Medulla oblongata (tissue), 1 donor: ENCODE results near the gene ZIM2.
"Not testable (repeated sequence)": the region's sequence is repeated elsewhere in the genome, so short reads cannot be mapped to it uniquely, and the experiment has no call there.

Experiments
- DNase-seq: peaks from one replicate; pipeline ENCODE4 v3.0.0-alpha.2; 2015; ENCODE audit errors: extremely low spot score

The ZIM2 gene

DNA sequence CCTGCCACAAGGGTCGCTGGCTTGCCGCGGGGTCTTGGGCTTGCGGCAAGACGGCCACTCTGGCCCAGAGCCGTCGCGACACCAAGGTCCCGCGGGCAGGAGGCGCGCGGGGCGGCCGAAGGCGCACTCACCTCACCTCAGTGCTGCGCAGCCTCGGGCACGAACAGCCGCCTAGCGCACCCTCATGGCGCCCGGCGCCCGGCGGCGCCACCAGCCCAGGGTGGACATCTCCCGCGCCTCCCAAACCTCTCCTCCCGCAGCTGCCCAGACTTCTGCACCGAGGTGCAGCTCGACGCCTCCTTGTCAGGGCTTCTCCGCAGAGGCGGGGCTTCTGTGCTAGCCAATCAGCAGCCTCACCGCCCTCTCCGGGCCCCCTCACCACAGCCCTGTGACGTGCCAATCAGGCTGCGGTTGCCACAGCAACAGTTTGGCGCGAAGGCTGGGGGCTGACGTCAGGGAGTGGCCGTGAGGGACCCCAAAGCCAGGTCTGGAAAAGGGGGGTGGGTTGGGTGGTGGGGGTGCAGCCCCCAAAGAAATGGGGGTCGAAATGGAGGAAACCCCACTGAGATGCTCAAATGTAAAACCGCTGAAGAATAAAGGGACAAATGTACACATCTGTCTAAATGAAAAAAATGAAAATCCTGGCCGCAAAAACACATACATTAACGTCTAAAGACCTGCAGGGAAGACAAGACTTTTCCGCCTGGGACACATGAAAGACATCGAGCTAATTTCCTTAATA lies at the start of gene ZIM2, which contains the start of gene PEG3:
TSS of gene ZIM2 (minus strand) at position 276 of the 742 bp plus-strand sequence. CDS start 16,449 bp downstream, outside the sequence.
TSS of gene PEG3 (minus strand) at position 276 of the 742 bp plus-strand sequence. CDS start 16,071 bp downstream, outside the sequence.
- peak; percentile 82 for DNase-seq

DNA sequence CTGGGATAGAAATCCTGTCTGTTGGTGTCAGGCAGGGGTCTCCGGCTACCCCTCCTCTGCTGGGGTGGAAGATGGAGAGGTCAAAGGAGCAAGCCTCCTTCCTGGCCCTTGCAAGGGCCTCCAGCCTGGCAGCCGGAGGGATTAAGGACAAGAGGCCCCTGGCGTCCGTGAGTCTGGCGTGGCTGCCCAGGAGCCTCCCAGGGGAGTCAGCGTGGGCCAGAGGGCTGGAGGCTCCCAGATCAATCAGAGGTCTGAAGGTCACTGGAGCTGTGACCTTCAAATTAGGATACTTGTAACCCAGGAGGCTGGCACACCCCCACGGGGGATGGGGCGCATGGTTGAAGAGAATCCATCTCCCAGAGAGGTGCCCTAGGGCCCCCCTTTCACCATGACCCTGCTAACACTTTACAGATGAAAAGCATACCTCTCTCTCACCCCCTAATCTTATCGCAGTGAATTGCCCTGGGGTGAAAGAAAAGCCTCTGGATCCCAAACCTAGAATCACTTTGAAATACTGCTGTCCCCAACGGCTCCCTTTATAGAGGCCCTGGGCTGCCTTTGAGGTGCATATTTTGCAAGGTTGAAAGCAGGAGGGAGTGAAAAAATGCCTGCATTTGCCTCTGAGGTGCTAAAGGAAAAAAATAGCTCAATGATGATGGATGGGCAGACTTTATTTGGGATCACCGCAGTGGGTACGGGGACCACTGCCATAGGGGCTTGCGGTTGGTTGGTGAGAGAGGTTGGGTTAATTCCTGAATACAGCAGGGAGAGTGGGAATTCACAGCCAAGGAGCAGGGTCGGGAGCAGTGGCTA lies 44.9 kb upstream of the ZIM2 start:
- no peak for DNase-seq

DNA sequence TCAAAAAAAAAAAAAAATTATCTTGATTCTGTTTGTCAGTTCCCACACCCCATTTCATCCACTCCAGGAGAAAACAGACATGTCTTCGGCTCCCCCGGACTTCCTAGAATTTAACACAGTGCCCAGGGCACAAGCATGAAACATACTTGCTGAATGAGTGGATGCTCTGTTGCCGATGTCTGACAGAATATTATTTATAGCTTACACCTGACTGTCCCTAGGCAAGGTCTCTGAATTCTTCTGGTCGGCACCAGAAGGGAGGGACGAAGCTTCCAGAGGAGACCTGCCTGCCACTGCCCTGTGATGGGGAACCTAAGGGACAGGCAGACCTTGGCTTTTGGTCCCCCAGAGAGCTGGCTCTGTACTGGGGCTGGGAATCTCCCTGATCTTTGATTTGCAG lies 43.9 kb upstream of the ZIM2 start:
- no peak for DNase-seq

DNA sequence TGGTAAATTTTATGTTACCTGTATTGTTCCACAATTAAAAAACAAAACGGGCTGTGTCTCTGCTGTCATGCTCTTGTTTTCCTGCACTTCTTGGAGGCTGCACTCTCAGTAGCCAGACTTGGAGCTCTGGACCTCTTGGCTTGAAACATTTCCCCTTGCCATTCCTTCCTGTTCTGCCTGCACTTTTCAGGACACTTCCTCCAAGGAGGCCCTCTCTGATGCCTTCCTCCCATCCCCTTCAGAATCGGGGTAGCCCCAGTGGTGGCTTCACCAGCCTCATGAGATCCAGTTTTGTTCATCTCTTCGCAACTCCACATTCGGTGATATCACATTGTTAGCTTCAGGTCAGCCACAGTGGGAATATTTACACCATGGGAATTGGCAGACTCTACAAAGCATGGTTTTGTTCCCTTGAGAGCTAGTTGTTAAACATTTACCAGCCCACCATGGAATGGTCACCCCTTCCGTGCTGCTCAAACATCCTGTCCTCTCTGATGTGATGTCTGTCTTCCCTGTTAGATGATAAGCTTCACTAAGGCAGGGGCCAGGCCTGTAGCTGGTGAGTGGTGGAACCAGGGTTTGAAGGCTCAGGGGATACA lies 40.2 kb upstream of the ZIM2 start:
- DNase-seq = no peak

DNA sequence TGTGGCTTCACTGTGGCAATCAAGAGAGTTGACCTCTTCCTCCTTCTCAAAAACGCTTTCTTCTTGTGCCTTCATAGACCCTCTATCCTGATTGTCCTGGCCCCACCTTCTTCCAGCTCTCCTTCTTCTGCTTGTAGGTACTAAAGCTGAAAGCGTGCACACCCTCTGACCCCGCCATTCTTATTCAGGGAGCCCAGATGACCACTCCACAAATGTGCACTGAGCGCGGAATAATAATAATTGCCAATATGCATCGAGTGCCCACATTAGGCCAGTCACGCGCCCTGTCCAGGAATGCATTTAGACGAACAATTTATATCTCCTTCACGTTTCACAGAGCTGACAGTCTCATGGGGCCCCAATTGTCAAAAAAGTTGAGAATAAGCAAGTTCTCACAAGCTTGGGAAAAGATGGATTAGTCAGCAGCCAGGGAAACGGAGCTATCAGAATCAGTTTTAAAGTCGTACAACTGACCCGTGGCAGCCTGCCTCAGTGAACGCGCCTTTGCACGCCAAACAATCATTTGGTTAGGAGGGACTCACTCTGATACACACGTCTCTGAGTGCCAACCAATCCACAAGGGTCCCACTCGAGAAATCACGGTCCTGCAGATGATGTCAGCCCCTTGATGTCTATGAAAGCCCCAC lies 36.7 kb upstream of the ZIM2 start:
- no peak for DNase-seq

DNA sequence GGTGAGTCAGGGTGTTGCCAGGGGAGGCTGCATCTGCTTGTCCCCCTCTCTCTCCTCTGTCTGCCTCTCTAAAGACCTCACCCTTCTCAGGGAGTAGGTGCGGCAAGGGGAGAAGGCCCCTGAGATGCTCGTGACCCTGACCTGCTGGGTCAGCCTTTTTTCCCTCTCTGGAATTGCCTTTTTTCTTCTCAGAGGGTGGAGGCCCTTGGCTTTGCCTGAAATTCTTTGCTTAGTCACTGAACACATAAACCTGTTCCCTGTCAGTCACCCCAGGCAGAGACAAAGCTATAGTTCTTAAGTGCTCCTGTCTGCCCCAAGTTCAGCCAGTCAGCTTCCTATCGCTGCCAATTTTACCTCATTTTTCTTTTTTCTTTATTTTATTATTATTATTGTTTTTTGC lies 35.2 kb upstream of the ZIM2 start:
- DNase-seq = no peak

DNA sequence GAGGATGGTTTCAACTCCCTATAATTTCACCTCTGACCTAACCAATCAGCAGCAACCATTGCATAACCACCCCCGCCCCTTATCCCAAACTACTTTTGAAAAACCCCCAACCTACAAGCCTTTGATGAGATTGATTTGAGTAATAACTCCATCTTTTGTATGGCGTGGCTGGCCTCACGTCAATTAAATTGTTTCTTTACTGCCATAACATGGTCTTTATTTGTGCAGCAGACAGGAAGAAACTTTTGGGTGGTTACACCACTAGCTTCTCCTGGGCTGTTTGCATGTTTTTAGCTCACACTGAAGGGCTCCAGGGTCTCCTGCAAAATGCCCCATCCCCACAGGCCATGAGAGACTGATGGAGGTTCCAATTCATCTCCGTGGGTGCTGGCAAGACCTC lies 34.0 kb upstream of the ZIM2 start:
- no peak for DNase-seq

DNA sequence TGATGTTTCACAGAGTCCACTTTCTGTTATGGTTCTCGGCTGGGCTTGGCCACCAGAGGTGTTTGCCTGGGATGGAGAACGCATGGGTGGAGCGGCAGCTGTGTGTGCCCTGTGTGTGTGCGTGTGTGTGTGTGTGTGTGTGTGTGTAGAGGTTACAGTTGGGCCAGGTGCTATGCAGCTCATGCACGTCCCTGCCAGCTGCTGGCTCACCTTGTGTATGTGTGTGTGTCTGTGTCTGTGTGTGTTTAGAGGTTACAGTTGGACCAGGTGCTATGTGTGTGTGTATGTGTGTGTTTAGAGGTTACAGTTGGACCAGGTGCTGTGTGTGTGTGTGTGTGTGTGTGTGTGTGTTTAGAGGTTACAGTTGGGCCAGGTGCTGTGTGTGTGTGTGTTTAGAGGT lies 33.0 kb upstream of the ZIM2 start:
- DNase-seq = no peak

DNA sequence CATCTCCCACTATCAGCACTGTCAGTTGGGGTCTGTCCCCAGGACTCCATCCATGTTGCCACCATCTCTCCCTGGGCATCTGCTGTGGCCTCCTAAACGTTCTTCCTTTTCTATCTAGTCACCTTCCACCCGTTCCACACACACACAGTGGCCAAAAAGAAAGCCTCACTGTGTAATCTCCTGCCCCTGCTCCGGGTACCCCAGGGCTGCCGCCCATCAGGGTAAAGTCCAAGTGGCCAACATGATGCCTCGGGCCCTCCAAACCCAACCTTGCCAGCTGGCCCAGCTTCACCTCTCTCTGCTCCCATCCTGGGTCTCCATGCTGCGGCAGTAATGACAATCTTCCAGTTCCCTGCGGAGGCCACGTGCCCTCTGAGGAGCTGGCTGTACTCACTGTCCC lies 29.4 kb upstream of the ZIM2 start:
- no peak for DNase-seq

DNA sequence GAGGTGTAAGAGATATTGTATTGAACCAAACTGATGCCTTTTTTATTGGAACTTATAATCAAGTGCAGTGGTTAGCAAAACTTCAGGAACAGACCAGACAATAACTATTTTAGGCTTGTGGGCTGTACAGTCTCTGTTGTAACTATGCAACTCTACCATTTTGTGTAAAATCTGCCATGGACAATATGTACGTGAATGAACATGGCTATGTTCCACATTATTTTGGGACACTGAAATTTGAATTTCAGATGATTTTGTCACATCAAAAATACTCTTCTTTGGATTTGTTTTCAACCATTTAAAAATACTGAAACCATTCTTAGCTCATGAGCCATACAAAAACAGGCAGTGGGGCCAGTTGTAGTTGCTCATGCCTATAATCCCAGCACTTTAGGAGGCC lies 27.9 kb upstream of the ZIM2 start:
- DNase-seq = no peak

DNA sequence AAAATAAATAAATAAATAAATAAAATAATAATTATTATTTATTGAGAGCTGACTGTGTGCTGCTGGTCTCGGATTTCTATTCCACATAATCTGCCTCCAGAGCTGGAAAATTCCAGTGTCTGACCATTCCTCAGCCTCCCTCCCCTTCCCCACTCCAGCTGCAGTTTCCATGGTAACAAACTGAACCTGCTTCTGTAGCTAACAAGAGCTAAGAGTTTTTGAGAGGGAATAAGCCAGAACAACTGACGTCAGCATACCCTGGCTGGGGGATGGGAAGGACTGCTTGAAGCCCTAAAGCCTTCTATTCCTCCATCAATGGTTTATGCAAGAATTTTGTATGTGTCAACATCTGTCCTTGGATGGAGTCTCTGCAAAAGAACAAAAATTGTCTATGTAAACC lies 26.0 kb upstream of the ZIM2 start:
- DNase-seq = no peak

DNA sequence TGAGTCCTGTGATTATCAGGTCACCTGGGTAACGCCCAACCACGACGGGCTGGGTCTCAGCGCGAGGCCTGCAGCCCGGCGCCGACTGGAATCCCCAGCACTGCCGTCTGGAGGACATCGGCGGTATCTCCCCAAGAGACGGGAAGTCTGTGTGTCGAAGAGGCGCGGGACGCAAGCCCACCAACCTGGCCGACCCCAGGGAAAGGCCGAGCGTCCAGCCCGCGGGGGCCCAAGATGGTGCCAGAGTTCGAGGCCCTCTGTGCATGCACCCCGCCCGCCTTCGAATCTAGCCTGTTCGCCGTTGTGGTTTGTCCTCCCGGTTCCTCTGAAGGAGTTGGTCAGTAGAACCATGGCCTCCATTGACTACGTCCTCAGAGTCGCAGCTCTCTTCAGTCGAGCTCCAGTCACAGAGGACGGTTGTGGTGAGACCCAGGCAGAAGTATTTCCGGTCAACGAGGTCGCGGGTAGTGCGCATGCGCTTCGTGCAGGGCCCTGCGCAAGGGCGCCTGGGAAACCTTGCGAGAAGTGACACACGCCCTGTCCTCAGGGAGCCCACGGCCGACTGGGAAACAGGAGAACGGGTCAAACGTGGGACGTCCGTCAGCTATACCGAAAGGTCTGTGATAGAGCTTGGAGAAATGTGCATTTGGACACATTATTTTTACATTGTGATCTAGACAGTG lies 24.1 kb upstream of the ZIM2 start:
- DNase-seq = no peak

DNA sequence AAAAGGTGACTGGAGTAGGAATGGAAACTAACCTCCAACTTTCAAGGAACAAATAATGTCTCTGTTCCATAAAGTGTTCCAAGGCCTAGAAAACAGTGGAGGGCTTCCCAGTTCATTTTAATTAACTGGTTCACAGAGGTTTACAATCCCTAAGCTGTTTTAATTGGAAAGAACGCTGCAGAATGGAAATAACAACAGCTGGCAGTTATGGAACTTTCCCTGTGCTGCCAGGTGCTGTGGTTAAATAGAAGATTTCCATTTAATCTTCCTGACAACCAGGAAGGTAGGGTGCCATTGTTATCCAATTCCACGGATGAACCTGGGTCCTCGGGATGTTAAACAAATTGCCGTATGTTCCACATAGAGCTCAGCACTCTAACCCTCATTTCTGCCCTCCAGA lies 22.2 kb upstream of the ZIM2 start:
- DNase-seq = no peak

DNA sequence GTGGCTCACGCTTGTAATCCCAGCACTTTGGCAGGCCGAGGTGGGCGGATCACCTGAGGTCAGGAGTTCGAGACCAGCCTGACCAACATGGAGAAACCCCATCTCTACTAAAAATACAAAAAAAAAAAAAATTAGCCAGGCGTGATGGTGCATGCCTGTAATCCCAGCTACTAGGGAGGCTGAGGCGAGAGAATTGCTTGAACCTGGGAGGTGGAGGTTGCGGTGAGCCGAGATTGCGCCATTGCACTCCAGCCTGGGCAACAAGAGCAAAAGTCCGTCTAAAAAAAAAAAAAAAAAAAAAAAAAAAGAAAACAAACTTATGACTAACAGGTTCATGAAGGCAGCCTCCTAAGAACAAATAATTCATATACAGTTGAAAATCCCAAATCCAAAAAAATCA lies 19.9 kb upstream of the ZIM2 start:
- not testable (repeated sequence) for DNase-seq

DNA sequence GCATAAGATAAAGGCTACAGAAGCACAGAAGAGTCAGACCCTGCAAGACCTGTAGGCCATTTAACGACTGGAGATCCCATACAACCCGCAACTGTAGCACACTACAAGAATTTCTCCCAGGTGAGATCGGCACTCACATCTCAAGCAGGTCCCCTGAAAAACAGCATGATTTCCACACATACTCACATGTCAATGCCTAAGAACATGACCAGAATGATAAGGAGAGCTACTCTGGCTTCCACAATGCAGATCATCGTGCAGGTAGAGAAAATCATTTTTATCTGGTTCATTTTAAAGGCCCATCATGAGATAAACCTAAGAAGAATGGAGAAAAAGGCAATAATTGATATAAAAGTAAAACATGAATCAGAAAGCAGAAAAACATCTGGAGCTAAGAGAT lies 17.5 kb upstream of the ZIM2 start:
- no peak for DNase-seq

DNA sequence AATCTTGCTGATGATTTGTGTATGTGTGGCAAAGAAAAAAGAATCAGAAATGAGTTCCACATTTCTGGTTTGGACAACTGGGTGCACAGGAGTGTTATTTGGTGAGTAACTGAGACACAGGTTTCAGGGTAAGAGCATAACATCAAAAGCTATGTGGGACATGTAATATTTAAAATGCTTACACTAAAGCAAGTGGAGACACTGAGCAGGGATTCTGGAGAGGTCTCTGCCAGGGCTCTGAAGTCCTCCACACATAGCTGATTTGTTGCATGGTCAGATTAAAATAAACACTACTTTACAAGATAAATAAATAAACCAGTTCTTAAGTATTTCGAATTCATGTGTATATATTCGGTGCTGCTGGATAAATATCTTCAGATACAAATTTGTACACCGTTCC lies 16.3 kb upstream of the ZIM2 start:
- DNase-seq = no peak

DNA sequence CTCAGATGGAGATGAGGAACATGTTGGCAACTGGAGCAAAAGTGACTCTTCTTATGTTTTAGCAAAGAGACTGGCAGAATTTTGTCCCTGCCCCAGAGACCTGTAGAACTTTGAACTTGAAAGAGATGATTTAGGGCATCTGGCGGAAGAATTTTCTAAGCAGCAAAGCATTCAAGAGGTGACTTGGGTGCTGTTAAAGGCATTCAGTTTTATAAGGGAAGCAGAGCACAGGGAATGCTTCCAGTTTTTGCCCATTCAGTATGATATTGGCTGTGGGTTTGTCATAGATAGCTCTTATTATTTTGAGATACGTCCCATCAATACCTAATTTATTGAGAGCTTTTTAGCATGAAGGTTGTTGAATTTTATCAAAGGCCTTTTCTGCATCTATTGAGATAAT lies 11.8 kb upstream of the ZIM2 start:
- DNase-seq = not testable (repeated sequence)

DNA sequence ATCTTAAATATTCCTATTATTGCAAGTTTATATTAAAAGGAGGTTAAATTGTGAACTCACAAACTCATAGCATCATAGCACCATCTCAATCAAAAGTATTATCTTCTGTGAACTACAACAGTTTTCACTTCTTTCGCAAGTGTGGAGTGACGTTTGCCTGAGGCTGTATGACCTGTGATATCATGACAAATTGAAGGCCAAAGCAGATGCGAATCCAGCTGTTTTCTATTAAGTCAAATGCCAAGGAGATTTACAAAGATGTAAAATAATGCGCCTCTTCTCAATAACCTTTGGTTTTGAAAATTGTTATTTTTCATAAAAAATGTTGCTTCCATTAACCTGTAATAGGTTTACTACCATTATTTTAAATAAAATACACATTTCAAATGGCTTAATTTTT lies 7.6 kb upstream of the ZIM2 start:
- no peak for DNase-seq

DNA sequence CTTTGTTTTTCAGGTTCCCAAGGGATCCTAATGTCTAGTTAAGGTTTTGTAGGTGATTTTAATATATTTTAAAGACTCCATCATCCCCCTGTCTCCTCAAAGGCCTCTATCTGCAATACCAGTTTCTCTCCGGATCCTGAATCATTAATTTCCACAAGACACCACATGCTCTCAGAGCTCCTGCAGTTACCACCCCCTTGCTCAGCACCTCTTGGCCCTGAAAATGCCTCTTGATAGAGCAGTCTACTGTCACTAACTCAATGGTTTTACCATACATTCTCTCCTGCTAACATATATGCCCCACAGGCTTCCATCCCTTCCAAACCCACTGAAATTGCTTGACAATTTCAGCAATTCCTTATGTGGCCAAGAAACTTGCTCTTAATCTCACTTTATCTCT lies 1.9 kb upstream of the ZIM2 start:
- no peak for DNase-seq

DNA sequence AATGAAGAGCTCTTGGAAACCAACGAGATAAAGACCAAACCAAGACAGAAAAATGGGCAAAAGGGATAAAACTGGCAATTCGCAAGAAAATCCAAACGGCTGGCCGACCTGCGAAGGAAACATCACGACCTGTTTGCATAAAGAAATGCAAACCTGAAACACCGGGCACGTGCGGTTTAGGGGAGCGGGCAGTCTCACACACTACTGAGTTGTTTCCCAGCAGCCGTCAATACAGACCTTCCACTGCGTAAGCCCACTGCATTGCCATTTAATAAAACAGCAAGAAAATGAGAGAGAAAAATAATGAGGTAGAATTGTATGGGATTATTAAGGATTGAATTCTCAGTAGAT lies 642 bp upstream of the ZIM2 start:
- no peak for DNase-seq

DNA sequence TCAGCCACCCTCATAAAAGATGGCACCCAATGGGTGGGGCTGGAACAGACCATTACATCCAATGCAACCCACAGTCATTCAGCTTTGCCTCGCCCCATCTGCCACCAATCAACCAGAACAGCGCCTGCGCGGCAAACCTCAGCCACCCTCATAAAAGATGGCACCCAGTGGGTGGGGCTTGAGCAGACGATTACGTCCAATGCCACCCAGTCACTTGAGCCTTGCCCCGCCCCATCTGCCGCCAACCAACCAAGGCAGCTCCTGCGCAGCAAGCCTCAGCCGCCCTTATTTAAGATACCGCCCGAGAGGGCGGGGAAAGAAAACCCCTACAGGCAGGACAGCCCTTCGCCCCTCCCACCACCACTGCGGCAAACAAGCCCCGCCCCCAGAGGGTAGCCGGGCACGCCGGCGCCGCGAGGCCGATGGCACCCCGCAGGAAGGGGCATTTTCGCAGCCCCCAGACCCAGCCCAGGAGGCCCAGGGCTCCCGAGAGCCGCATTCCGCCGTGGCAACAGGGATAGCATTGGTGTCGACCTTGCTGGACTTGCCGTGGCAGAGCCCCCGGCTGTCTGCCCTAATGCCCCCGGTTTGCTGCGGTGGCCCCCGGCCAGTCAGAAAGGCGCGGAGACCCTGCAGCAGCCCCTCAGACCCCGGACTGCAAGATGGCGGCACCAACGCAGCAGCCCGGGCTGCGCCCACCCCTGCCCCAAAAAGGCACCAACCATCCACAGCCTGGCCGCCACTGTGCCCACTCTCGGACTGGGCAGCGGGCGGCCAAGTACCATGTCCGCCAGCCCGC lies 675 bp downstream of the ZIM2 start:
- peak; percentile 96 for DNase-seq
